Measurements from ENCODE around the gene PPM1D.

GRCh38 chr17:60622961-60623360, 23.0 kb downstream of the PPM1D start:
- TF ChIP-seq EZH2 (IDR thresholded peaks at IDR 0.05; ENCODE audit: borderline replicate concordance) (no peak), CTCF (IDR thresholded peaks at IDR 0.05; ENCODE audit: poor library complexity) (no peak)
